Measurements from ENCODE around the gene OR8B8. TPM values are rescaled to one million over a fixed set of nuclear protein-coding genes. Genes with fewer than 3 reads are reported as not detected.
"Not testable (repeated sequence)": the region's sequence is repeated elsewhere in the genome, so short reads cannot be mapped to it uniquely, and the experiment has no call there.

The OR8B8 gene
- total RNA-seq, 4 donors from 2014 or later, result not detected

GRCh38 chr11:124415356-124415923, 30.1 kb downstream of the OR8B8 start:
- no peak for DNase-seq (ENCODE audit: low spot score)
- ATAC-seq (ENCODE audit: low FRiP score), result no peak
- no peak for TF ChIP-seq CTCF (IDR thresholded peaks at IDR 0.05)

- no peak for ATAC-seq (ENCODE audit: low FRiP score)
- no peak for DNase-seq (ENCODE audit: low spot score)
- TF ChIP-seq CTCF (IDR thresholded peaks at IDR 0.05), result no peak
These were observed 35.6 kb downstream of the OR8B8 start for GRCh38 chr11:124409906-124410305.

GRCh38 chr11:124405581-124405980, 39.9 kb downstream of the OR8B8 start:
- no peak for ATAC-seq (ENCODE audit: low FRiP score)
- DNase-seq (ENCODE audit: low spot score), result no peak
- no peak for TF ChIP-seq CTCF (IDR thresholded peaks at IDR 0.05)

- ATAC-seq (ENCODE audit: low FRiP score); DNase-seq (ENCODE audit: low spot score): not testable (repeated sequence)
These were observed 42.3 kb downstream of the OR8B8 start for GRCh38 chr11:124403186-124403585.

- DNase-seq (ENCODE audit: low spot score), result peak; percentile 63
- TF ChIP-seq CTCF (IDR thresholded peaks at IDR 0.05), result no peak
- ATAC-seq (ENCODE audit: low FRiP score), result no peak
These were observed 43.1 kb downstream of the OR8B8 start for GRCh38 chr11:124402326-124402922.

GRCh38 chr11:124398924-124399323, 46.6 kb downstream of the OR8B8 start, which contains the start of gene OR8B3:
Gene OR8B3, minus strand, starts transcription at chr11:124399024. Its CDS starts 1,673 bp downstream, at chr11:124397351.
- no peak for TF ChIP-seq CTCF (IDR thresholded peaks at IDR 0.05)
- no peak for ATAC-seq (ENCODE audit: low FRiP score)
- no peak for DNase-seq (ENCODE audit: low spot score)

- not testable (repeated sequence) for ATAC-seq (ENCODE audit: low FRiP score); DNase-seq (ENCODE audit: low spot score)
These were observed 48.6 kb downstream of the OR8B8 start for GRCh38 chr11:124396847-124397246.

GRCh38 chr11:124394408-124394807, 51.1 kb downstream of the OR8B8 start:
- no peak for ATAC-seq (ENCODE audit: low FRiP score)
- DNase-seq (ENCODE audit: low spot score), result no peak
- no peak for TF ChIP-seq CTCF (IDR thresholded peaks at IDR 0.05)

Data from omental fat pad (tissue), 4 donors.